Measurements from ENCODE around the gene FOXQ1.
"Not testable (repeated sequence)": the region's sequence is repeated elsewhere in the genome, so short reads cannot be mapped to it uniquely, and the experiment has no call there.

The FOXQ1 gene

GRCh38 chr6:1290805-1291204 lies 21.1 kb upstream of the FOXQ1 start:
- DNase-seq (ENCODE audit: low read depth) = no peak

GRCh38 chr6:1291381-1291780 lies 20.5 kb upstream of the FOXQ1 start:
- DNase-seq (ENCODE audit: low read depth) = no peak

GRCh38 chr6:1295420-1295819 lies 16.5 kb upstream of the FOXQ1 start:
- DNase-seq (ENCODE audit: low read depth) = no peak

- DNase-seq (ENCODE audit: low read depth) = no peak
Observed at GRCh38 chr6:1296079-1296478, 15.8 kb upstream of the FOXQ1 start.

- no peak for DNase-seq (ENCODE audit: low read depth)
Observed at GRCh38 chr6:1296542-1296941, 15.4 kb upstream of the FOXQ1 start.

- DNase-seq (ENCODE audit: low read depth) = no peak
Observed at GRCh38 chr6:1297746-1298145, 14.2 kb upstream of the FOXQ1 start.

GRCh38 chr6:1298768-1299167 lies 13.1 kb upstream of the FOXQ1 start:
- no peak for DNase-seq (ENCODE audit: low read depth)

- DNase-seq (ENCODE audit: low read depth) = no peak
Observed at GRCh38 chr6:1306133-1306532, 5.8 kb upstream of the FOXQ1 start.

- DNase-seq (ENCODE audit: low read depth) = no peak
Observed at GRCh38 chr6:1309366-1309765, 2.5 kb upstream of the FOXQ1 start.

GRCh38 chr6:1310628-1311399 lies 1.1 kb upstream of the FOXQ1 start:
- no peak for DNase-seq (ENCODE audit: low read depth)

GRCh38 chr6:1312203-1312472 lies 240 bp downstream of the FOXQ1 start:
- DNase-seq (ENCODE audit: low read depth) = no peak

GRCh38 chr6:1312473-1313367 lies 822 bp downstream of the FOXQ1 start:
- no peak for DNase-seq (ENCODE audit: low read depth)

- DNase-seq (ENCODE audit: low read depth) = no peak
Observed at GRCh38 chr6:1313384-1313766, 1.5 kb downstream of the FOXQ1 start.

GRCh38 chr6:1313767-1314503 lies 2.0 kb downstream of the FOXQ1 start:
- no peak for DNase-seq (ENCODE audit: low read depth)

- DNase-seq (ENCODE audit: low read depth) = no peak
Observed at GRCh38 chr6:1314617-1315016, 2.7 kb downstream of the FOXQ1 start.

- no peak for DNase-seq (ENCODE audit: low read depth)
Observed at GRCh38 chr6:1315201-1315559, 3.3 kb downstream of the FOXQ1 start.

GRCh38 chr6:1315560-1316386 lies 3.9 kb downstream of the FOXQ1 start:
- no peak for DNase-seq (ENCODE audit: low read depth)

GRCh38 chr6:1316489-1316971 lies 4.6 kb downstream of the FOXQ1 start:
- no peak for DNase-seq (ENCODE audit: low read depth)

GRCh38 chr6:1317302-1317815 lies 5.5 kb downstream of the FOXQ1 start:
- no peak for DNase-seq (ENCODE audit: low read depth)

- no peak for DNase-seq (ENCODE audit: low read depth)
Observed at GRCh38 chr6:1318036-1318435, 6.1 kb downstream of the FOXQ1 start.

- not testable (repeated sequence) for DNase-seq (ENCODE audit: low read depth)
Observed at GRCh38 chr6:1318584-1318983, 6.7 kb downstream of the FOXQ1 start.

GRCh38 chr6:1321738-1322137 lies 9.8 kb downstream of the FOXQ1 start:
- DNase-seq (ENCODE audit: low read depth) = no peak

Measured in stimulated activated CD8-positive, alpha-beta memory T cell treated with anti-CD3 and anti-CD28 coated beads, Interleukin-12 subunit alpha, Interleukin-12 subunit beta, amount 100 ng/mL, for 4 hours (primary cell).